HepG2 (cell line): ENCODE results near the gene USP20. TPM values are rescaled to one million over a fixed set of nuclear protein-coding genes. Genes with fewer than 3 reads are reported as not detected.

ENCODE experiments used
- AGO1 ChIP-seq: fragments of 200-400 bp; formaldehyde crosslinking; IDR thresholded peaks from 2 replicates; pipeline ENCODE4 v1.6.1; 2017; ENCODE audit warnings: mild to moderate bottlenecking, low read depth, low read length, moderate library complexity; ENCODE audit not compliant: poor library complexity, severe bottlenecking
- DMAP1 ChIP-seq: IDR thresholded peaks from 2 replicates; pipeline ENCODE4 v1.6.1; 2016
- DRAP1 ChIP-seq: IDR thresholded peaks from 2 replicates; pipeline ENCODE4 v1.6.1; 2016; ENCODE audit warnings: missing genetic modification reagents, missing compliant biosample characterization
- ELF3 ChIP-seq: IDR thresholded peaks from 2 replicates; pipeline ENCODE4 v1.6.1; 2016; ENCODE audit warnings: missing genetic modification reagents, missing compliant biosample characterization
- FOXK1 ChIP-seq: sonication (generic); formaldehyde crosslinking; IDR thresholded peaks from 2 replicates; pipeline ENCODE4 v1.4.0; 2020; ENCODE audit warnings: low read depth, missing genetic modification reagents, borderline replicate concordance
- HMGA1 ChIP-seq: sonication (generic); formaldehyde crosslinking; conservative IDR thresholded peaks from 2 replicates; pipeline ENCODE4 v1.4.0; 2020; ENCODE audit warnings: missing genetic modification reagents
- KLF9 ChIP-seq: IDR thresholded peaks from 2 replicates; pipeline ENCODE4 v1.6.1; 2016; ENCODE audit warnings: low read depth
- SATB2 ChIP-seq: sonication (generic); formaldehyde crosslinking; IDR thresholded peaks from 2 replicates; pipeline ENCODE4 v1.5.0; 2020; ENCODE audit warnings: missing genetic modification reagents
- SNAI1 ChIP-seq: sonication (generic); formaldehyde crosslinking; IDR thresholded peaks from 2 replicates; pipeline ENCODE4 v1.5.0; 2020; ENCODE audit warnings: mild to moderate bottlenecking, missing genetic modification reagents, borderline replicate concordance
- SOX5 ChIP-seq: IDR thresholded peaks from 2 replicates; pipeline ENCODE4 v1.6.1; 2016; ENCODE audit warnings: borderline replicate concordance
- SP140L ChIP-seq: sonication (generic); formaldehyde crosslinking; IDR thresholded peaks from 2 replicates; pipeline ENCODE4 v1.4.0; 2020; ENCODE audit warnings: missing genetic modification reagents, borderline replicate concordance
- SRSF4 ChIP-seq: fragments of 200-400 bp; formaldehyde crosslinking; IDR thresholded peaks from one replicate; pipeline ENCODE4 v1.6.1; 2018; ENCODE audit warnings: mild to moderate bottlenecking, low read depth, low read length, moderate library complexity; ENCODE audit not compliant: poor library complexity, severe bottlenecking
- ZNF414 ChIP-seq: sonication (generic); formaldehyde crosslinking; IDR thresholded peaks from 2 replicates; pipeline ENCODE4 v1.5.0; 2020; ENCODE audit warnings: missing genetic modification reagents
- ZNF556 ChIP-seq: sonication (generic); formaldehyde crosslinking; IDR thresholded peaks from 2 replicates; pipeline ENCODE4 v1.4.0; 2020; ENCODE audit warnings: mild to moderate bottlenecking, missing genetic modification reagents, borderline replicate concordance
- ZNF576 ChIP-seq: sonication (generic); formaldehyde crosslinking; IDR thresholded peaks from 2 replicates; pipeline ENCODE4 v1.4.0; 2020; ENCODE audit warnings: mild to moderate bottlenecking, missing genetic modification reagents
- ZNF687 ChIP-seq: sonication (generic); formaldehyde crosslinking; IDR thresholded peaks from 2 replicates; pipeline ENCODE4 v1.5.1; 2020; ENCODE audit warnings: mild to moderate bottlenecking, missing genetic modification reagents, moderate library complexity
- polyA plus RNA-seq, 8 experiments: library from polyadenylated mRNA; depleted of rRNA in 3 of 8; stranded (reverse) in 7 of 8; unstranded in 1 of 8; fragments of >200 nt; fragmentation: Illumina TruSeq in 4 of 8; extraction: Trizol in 4 of 8; gene quantifications; 2 replicates each; pipeline versions ENCODE4 v1.2.1 to v1.2.3, GENCODE V29; 2011 to 2016; ENCODE audit warnings: low read depth in 4 of 8, missing spikeins in 1 of 8, mixed read lengths in 1 of 8; ENCODE audit not compliant: insufficient read depth in 1 of 8
- total RNA-seq, 5 experiments: library from RNA; depleted of rRNA; stranded (reverse); fragments of >200 nt; fragmentation: Illumina TruSeq; extraction: Trizol; gene quantifications; 2 replicates each; pipeline ENCODE4 v1.2.3, GENCODE V29; 2016; ENCODE audit warnings: low read depth in 1 of 5

Gene USP20
- total and polyA plus RNA-seq, 2 of the 13 experiments (the other 11 are each of a cell fraction or from before 2014, with no cell fraction given) = 4.4 to 5.9 TPM

- TF ChIP-seq ZNF576 (CRISPR knock-in tag) (no peak), ZNF556 (CRISPR knock-in tag) (peak; percentile 75; the same call in 1 of the 2 replicates), SATB2 (CRISPR knock-in tag) (no peak), SNAI1 (no peak), KLF9 (CRISPR knock-in tag) (peak; percentile 78; the same call in 1 of the 2 replicates), DRAP1 (CRISPR knock-in tag) (peak; percentile 84), DMAP1 (CRISPR knock-in tag) (peak; percentile 54), ELF3 (CRISPR knock-in tag) (peak; percentile 65; the same call in 1 of the 2 replicates), ZNF687 (CRISPR knock-in tag) (peak; percentile 91), HMGA1 (CRISPR knock-in tag) (no peak), SOX5 (CRISPR knock-in tag) (no peak), SP140L (CRISPR knock-in tag) (no peak), AGO1 (no peak), FOXK1 (peak; percentile 65; the same call in 1 of the 2 replicates), SRSF4 (no peak), ZNF414 (no peak)
Observed at GRCh38 chr9:129802833-129803675, 32.2 kb upstream of the USP20 start, which contains the start of gene TOR1B (continued).
